ENCODE results near the gene HOXB4.

Gene HOXB4

DNA sequence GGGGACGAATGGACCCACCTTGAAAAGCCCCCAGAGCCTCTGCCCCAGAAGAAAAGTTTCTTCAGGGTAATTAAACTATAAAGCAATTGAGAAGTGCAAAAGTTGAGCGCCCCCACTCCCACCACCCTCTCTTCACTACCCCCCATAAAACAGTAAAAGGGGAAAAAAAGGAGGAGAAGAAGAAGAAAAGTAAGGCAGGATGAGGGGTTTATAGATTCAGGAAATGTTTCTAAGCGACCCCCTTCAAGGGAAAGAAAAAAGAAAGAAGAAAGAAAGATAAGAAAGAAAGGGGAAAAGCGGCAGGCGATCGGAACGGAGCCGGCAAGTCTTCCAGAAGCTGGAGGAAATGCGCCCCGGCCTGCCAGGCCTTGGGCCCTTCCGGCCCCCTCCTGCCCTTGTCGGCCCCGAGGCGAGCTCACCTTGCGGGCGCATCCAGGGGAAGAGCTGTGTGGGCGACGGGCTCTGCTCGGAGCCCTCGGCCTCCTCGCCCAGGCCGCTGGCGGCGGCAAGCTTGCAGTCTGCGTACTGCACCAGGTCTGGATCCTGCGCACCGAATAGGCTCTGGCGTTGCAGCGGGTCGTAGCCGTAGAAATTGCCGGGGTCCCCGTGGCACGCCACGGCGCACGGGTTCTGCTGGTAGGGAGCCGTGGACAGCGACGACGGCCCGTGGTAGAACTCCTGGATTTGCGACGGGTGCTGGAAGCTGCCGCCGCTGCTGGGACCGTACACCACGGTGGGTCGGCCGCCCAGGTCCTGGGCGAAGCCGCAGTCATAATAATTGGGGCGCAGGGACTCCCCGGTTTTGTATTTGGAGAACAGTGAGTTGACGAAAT lies 35.9 kb upstream of the HOXB4 start:
- H3K27ac ChIP-seq (ENCODE audit: insufficient read depth, low read length, poor library complexity, severe bottlenecking): no peak overlapping the region
- peak overlapping the region; percentile 6 for H3K4me3 ChIP-seq (ENCODE audit: insufficient read depth, low read depth, low read length, poor library complexity, severe bottlenecking)
- peaks cover 63% of the 10 kb centered on the region for H3K4me1 ChIP-seq (ENCODE audit: control insufficient read depth, insufficient read depth, low read length, poor library complexity, severe bottlenecking)
- peaks cover 84% of the 10 kb centered on the region for H3K27me3 ChIP-seq (replicated peaks; ENCODE audit: control insufficient read depth, insufficient read depth, low read length, poor library complexity, severe bottlenecking)
- no peak for DNase-seq
- no peaks in the 10 kb centered on the region for H3K36me3 ChIP-seq (ENCODE audit: control insufficient read depth, insufficient read depth, low read length)
- no peaks in the 10 kb centered on the region for H3K9me3 ChIP-seq (ENCODE audit: control insufficient read depth, low read length)

DNA sequence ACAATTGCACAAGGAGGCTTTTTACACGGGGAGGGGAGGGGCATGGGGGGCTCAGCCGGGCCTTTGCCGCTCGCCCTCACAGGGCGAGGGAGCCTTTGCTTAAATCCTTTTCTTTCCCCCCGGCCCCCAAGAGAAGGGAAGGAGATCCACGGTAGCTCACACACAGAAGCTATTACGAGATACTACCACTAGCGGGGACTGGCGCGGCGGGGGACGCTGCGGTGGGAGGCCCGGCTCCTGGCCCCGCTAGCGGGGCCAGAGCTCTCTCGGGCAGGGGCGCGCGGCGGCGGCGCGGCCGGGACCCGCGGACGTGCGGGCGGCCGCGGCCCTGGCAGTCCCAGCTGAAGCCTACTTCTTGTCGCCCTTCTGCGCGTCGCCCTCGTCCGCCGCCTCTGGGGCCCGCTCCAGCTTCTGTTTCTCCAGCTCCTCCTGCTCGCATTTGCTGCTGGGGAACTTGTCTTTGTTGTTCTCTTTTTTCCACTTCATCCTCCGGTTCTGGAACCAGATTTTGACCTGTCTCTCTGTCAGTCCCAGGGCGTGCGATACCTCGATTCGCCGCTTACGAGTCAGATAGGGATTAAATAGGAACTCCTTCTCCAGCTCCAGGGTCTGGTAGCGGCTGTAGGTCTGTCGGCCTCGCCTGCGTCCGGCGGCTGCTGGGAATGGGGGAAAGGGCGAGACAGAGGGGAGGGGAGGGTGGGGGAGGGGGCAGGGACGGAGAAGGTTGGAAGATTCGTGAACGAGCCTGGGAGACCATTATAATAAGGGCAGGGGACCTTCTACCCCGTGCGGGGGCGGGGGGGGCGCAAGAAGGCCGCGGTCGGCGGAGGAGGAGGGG lies 34.9 kb upstream of the HOXB4 start:
- DNase-seq: peak; percentile 31 to 44 (median 37)
- Histone ChIP-seq H3K27me3 (replicated peaks; ENCODE audit: control insufficient read depth, insufficient read depth, low read length, poor library complexity, severe bottlenecking) (peaks cover 76% of the 10 kb centered on the region), H3K9me3 (ENCODE audit: control insufficient read depth, low read length) (no peaks in the 10 kb centered on the region), H3K27ac (ENCODE audit: insufficient read depth, low read length, poor library complexity, severe bottlenecking) (no peak overlapping the region), H3K36me3 (ENCODE audit: control insufficient read depth, insufficient read depth, low read length) (no peaks in the 10 kb centered on the region), H3K4me3 (ENCODE audit: insufficient read depth, low read depth, low read length, poor library complexity, severe bottlenecking) (peak overlapping the region; percentile 44), H3K4me1 (ENCODE audit: control insufficient read depth, insufficient read depth, low read length, poor library complexity, severe bottlenecking) (peaks cover 56% of the 10 kb centered on the region)

DNA sequence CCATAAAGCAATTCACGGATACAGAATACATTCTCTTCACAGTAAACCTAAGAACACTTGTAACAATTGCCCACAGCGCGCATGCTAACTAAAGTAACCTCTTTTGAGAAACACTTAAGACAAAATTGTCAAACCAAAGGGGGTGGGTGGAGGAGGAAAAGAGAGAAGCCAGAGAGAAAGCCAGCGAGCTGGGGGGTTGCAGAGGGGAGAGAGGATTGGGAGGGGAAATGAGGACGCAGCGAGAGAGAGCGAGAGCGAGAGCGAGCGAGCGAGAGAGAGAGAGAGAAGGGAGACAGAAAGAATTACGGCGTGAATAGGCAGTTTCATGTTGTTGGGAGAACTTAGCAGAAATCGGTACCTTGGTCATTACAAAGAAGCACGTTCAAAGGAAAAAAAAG lies 34.3 kb upstream of the HOXB4 start:
- no peak overlapping the region for H3K27ac ChIP-seq (ENCODE audit: insufficient read depth, low read length, poor library complexity, severe bottlenecking)
- H3K36me3 ChIP-seq (ENCODE audit: control insufficient read depth, insufficient read depth, low read length): no peaks in the 10 kb centered on the region
- H3K27me3 ChIP-seq (replicated peaks; ENCODE audit: control insufficient read depth, insufficient read depth, low read length, poor library complexity, severe bottlenecking): peaks cover 70% of the 10 kb centered on the region
- no peak for DNase-seq
- H3K4me1 ChIP-seq (ENCODE audit: control insufficient read depth, insufficient read depth, low read length, poor library complexity, severe bottlenecking): peaks cover 50% of the 10 kb centered on the region
- peak overlapping the region; percentile 44 for H3K4me3 ChIP-seq (ENCODE audit: insufficient read depth, low read depth, low read length, poor library complexity, severe bottlenecking)
- no peaks in the 10 kb centered on the region for H3K9me3 ChIP-seq (ENCODE audit: control insufficient read depth, low read length)

DNA sequence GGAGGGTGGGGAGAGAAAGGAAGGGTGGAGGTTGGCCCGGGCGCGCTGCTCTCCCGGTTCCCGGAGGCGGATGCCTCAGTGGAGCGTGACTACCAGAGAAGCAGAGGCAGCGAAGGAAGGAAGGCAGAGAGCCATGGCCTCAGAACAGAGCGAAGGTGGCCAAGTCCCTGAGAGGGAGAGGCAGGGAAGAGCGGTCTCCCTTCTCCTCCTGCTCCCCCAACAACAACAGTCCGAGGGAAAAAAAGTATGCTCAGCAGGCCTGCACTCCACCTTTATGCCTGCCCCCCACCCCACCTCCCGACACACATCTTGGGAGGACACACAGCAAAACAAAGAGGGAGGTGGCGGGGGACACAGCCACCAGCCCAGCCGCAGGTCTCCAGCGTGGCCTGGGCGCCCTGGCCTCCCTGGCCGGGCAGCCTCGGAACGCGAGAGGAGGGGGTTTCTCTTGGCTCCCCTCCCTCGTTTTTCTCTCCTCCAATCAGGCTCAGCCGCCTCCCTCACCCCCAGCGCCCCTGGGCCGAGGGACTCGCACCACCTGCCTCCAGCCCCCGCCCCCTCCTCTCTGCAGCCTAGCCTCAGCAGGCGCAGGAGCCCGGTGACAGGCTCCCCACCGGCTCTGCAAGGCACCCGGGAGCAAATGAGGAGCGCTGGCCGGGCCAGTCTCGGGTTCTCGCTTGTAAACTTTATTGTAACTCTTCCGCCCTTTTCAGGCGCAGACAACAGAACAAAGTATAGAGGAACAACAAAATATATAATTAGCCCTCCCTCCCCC lies 33.7 kb upstream of the HOXB4 start:
- H3K4me3 ChIP-seq (ENCODE audit: insufficient read depth, low read depth, low read length, poor library complexity, severe bottlenecking): peak overlapping the region; percentile 60
- peaks cover 49% of the 10 kb centered on the region for H3K4me1 ChIP-seq (ENCODE audit: control insufficient read depth, insufficient read depth, low read length, poor library complexity, severe bottlenecking)
- H3K27ac ChIP-seq (ENCODE audit: insufficient read depth, low read length, poor library complexity, severe bottlenecking): no peak overlapping the region
- H3K36me3 ChIP-seq (ENCODE audit: control insufficient read depth, insufficient read depth, low read length): no peaks in the 10 kb centered on the region
- DNase-seq: no peak
- H3K9me3 ChIP-seq (ENCODE audit: control insufficient read depth, low read length): no peaks in the 10 kb centered on the region
- peaks cover 70% of the 10 kb centered on the region for H3K27me3 ChIP-seq (replicated peaks; ENCODE audit: control insufficient read depth, insufficient read depth, low read length, poor library complexity, severe bottlenecking)

- Histone ChIP-seq H3K4me3 (ENCODE audit: insufficient read depth, low read depth, low read length, poor library complexity, severe bottlenecking) (peak overlapping the region; percentile 60), H3K9me3 (ENCODE audit: control insufficient read depth, low read length) (no peaks in the 10 kb centered on the region), H3K4me1 (ENCODE audit: control insufficient read depth, insufficient read depth, low read length, poor library complexity, severe bottlenecking) (peaks cover 49% of the 10 kb centered on the region), H3K27ac (ENCODE audit: insufficient read depth, low read length, poor library complexity, severe bottlenecking) (no peak overlapping the region), H3K36me3 (ENCODE audit: control insufficient read depth, insufficient read depth, low read length) (no peaks in the 10 kb centered on the region), H3K27me3 (replicated peaks; ENCODE audit: control insufficient read depth, insufficient read depth, low read length, poor library complexity, severe bottlenecking) (peaks cover 66% of the 10 kb centered on the region)
- DNase-seq: no peak
These were observed 33.1 kb upstream of the HOXB4 start for GRCh38 chr17:48611213-48611612.

DNA sequence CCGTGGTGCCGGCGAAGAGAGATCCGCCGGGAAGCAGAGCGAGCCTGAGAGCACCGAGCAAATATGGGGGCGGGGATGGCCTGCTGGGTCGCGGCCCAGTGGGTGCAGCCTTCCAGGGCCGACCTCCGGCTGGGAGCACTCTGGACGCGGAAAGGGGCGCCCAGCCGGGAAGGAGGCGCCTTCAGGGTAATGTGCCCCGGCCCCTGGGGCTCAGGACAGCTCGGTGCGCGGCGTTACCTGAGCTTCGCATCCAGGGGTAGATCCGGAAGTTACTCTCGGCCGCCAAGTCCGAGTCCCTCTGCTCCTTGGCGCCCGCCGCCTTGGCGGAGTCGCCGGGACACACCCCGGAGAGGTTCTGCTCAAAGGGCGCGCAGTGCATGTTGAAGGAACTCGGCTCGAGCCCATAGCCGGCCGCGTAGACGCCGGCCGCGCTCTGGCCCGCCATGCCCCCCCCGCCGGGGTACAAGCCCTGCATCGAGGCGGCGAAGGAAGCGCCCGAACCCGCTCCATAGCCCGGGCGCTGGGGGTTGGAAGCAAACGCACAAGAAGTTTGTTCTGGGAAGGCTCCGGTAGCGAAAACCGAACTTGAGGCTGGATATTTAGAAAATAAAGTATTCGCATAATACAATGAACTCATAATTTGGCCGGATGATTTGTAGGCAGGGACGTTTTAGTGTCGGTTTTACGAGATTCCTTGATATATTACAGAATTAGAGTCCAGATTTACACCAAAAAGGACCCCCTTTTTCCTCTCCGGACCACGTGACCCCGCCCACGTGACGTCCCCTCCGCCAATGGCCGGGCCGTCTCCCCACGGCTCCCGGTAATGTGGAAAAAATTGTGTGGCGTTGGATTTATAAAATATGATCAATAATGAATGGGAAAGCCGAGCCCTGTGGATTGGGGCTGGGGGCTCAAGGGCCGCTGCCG lies 32.4 kb upstream of the HOXB4 start, which contains the start of gene HOXB7:
TSS of gene HOXB7 (minus strand) at position 736 of the 930 bp plus-strand sequence. CDS start at position 637, 99 bp downstream.
- peak in 2 of 3 donors; percentile 29 to 57 for DNase-seq
- H3K27me3 ChIP-seq (replicated peaks; ENCODE audit: control insufficient read depth, insufficient read depth, low read length, poor library complexity, severe bottlenecking): peaks cover 61% of the 10 kb centered on the region

DNA sequence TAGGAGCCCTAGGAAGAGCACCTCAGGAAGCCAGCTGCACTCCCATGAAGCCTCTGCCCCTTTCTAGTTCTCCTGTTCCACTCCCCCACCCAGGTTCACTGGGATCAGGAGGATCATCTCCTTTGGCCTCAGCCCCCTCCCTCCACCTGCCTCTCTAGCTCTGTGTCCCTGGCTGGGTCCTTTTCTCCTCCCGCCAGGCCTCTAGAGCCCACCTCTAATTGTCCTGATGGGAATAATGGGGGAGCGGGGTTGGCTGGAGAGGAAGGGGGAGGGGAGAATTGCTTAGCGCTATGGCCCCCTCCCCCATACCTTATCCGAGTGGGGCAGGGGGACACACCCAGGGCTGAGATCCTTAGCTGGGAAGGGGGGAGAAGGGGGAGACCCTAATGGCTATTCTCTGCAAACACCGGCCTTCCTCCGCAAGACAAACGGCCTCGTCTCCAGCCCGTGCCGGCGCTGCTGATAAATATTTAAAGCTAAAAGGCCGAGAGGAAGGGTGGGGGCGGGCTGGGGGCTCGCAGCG lies 31.7 kb upstream of the HOXB4 start:
- no peaks in the 10 kb centered on the region for H3K9me3 ChIP-seq (ENCODE audit: control insufficient read depth, low read length)
- H3K27ac ChIP-seq (ENCODE audit: insufficient read depth, low read length, poor library complexity, severe bottlenecking): no peak overlapping the region
- H3K4me3 ChIP-seq (ENCODE audit: insufficient read depth, low read depth, low read length, poor library complexity, severe bottlenecking): peak overlapping the region; percentile 60
- peaks cover 61% of the 10 kb centered on the region for H3K27me3 ChIP-seq (replicated peaks; ENCODE audit: control insufficient read depth, insufficient read depth, low read length, poor library complexity, severe bottlenecking)
- H3K36me3 ChIP-seq (ENCODE audit: control insufficient read depth, insufficient read depth, low read length): no peaks in the 10 kb centered on the region
- H3K4me1 ChIP-seq (ENCODE audit: control insufficient read depth, insufficient read depth, low read length, poor library complexity, severe bottlenecking): peaks cover 48% of the 10 kb centered on the region
- no peak for DNase-seq

More for the DNA sequence above, 32.4 kb upstream of the HOXB4 start, which contains the start of gene HOXB7:
- no peak within 1 kb of the TSS for H3K27ac ChIP-seq (ENCODE audit: insufficient read depth, low read length, poor library complexity, severe bottlenecking)
- H3K9me3 ChIP-seq (ENCODE audit: control insufficient read depth, low read length): no peaks in the 10 kb centered on the region
- H3K4me1 ChIP-seq (ENCODE audit: control insufficient read depth, insufficient read depth, low read length, poor library complexity, severe bottlenecking): peaks cover 49% of the 10 kb centered on the region
- peak within 1 kb of the TSS; percentile 60 for H3K4me3 ChIP-seq (ENCODE audit: insufficient read depth, low read depth, low read length, poor library complexity, severe bottlenecking)
- H3K36me3 ChIP-seq (ENCODE audit: control insufficient read depth, insufficient read depth, low read length): no peaks in the 10 kb centered on the region

GRCh38 chr17:48609033-48609432 lies 30.9 kb upstream of the HOXB4 start:
- DNase-seq: no peak
- Histone ChIP-seq H3K4me1 (ENCODE audit: control insufficient read depth, insufficient read depth, low read length, poor library complexity, severe bottlenecking) (peaks cover 45% of the 10 kb centered on the region), H3K4me3 (ENCODE audit: insufficient read depth, low read depth, low read length, poor library complexity, severe bottlenecking) (no peak overlapping the region), H3K36me3 (ENCODE audit: control insufficient read depth, insufficient read depth, low read length) (no peaks in the 10 kb centered on the region), H3K27ac (ENCODE audit: insufficient read depth, low read length, poor library complexity, severe bottlenecking) (no peak overlapping the region), H3K9me3 (ENCODE audit: control insufficient read depth, low read length) (no peaks in the 10 kb centered on the region), H3K27me3 (replicated peaks; ENCODE audit: control insufficient read depth, insufficient read depth, low read length, poor library complexity, severe bottlenecking) (peaks cover 57% of the 10 kb centered on the region)

DNA sequence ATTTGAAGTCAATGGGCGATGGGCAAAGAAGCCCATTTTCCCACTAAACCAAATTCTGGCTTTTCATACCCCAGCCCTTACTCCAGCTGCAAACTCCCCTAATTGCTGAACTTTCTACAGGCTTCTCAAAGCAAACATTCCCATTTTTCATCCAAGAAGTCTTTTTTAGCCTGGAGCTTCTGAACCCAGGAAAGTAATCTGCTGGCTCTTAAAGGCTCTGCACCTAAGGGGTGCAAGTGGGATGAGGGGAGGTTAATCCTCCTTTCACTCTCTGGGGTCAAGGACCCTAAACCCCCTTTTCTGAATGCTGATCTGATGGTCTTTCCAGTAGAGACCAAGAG lies 30.3 kb upstream of the HOXB4 start:
- Histone ChIP-seq H3K27ac (ENCODE audit: insufficient read depth, low read length, poor library complexity, severe bottlenecking) (no peak overlapping the region), H3K36me3 (ENCODE audit: control insufficient read depth, insufficient read depth, low read length) (no peaks in the 10 kb centered on the region), H3K9me3 (ENCODE audit: control insufficient read depth, low read length) (no peaks in the 10 kb centered on the region), H3K4me1 (ENCODE audit: control insufficient read depth, insufficient read depth, low read length, poor library complexity, severe bottlenecking) (peaks cover 44% of the 10 kb centered on the region), H3K4me3 (ENCODE audit: insufficient read depth, low read depth, low read length, poor library complexity, severe bottlenecking) (no peak overlapping the region), H3K27me3 (replicated peaks; ENCODE audit: control insufficient read depth, insufficient read depth, low read length, poor library complexity, severe bottlenecking) (peaks cover 57% of the 10 kb centered on the region)
- no peak for DNase-seq
